Fibroblast of peridontal ligament (primary cell): Measurements from ENCODE around the gene GMCL2.

ENCODE experiments used
- DNase-seq: peaks from one replicate; pipeline ENCODE4 v3.0.0-alpha.2; 2010; ENCODE audit errors: extremely low read depth

The GMCL2 gene

GRCh38 chr5:178143246-178143645 lies 43.9 kb downstream of the GMCL2 start:
- DNase-seq, result no peak

DNA sequence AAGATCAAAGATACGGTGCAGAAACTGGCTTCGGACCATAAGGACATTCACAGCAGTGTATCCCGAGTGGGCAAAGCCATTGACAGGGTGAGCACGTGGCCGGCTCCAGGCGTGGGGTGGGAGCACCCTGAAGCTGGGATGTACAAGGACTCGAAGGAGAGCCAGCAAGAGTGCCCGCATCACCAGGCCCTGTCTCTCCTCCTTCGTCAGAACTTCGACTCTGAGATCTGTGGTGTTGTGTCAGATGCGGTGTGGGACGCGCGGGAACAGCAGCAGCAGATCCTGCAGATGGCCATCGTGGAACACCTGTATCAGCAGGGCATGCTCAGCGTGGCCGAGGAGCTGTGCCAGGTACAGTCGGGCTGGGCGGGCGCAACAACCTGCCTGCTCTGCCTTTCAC lies 44.5 kb downstream of the GMCL2 start:
- no peak for DNase-seq

DNA sequence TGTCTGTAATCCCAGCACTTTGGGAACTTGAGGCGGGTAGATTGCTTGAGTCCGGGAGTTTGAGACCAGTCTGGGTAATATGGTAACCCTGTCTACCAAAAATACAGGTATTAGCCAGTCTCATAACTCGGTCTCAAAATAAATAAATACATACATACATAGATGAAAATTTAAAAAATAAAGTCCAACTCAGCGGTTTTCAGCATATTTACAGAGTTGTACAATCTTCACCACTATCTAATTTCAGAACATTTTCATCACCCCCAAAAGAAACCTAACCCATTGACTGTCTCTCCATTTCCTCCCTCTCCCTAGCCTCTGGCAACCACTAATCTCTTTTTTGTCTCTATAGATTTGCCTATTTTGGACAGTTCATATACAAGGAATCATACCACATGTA lies 45.6 kb downstream of the GMCL2 start:
- no peak for DNase-seq

DNA sequence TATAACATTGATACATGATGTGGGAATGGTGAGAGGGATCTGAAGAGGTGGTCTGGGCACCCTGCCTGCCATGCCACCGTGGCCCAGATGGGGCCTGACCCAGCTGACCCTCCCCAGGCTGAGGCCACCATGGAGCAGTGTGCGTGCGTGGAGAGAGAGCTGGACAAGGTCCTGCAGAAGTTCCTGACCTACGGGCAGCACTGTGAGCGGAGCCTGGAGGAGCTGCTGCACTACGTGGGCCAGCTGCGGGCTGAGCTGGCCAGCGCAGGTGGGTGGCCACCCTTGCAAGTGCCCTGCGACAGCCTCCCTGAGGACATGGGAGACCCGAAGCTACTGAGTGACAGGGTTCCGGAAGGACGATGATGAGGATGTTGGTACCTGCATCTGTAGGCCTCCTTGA lies 49.2 kb downstream of the GMCL2 start:
- no peak for DNase-seq

- no peak for DNase-seq
Measured at GRCh38 chr5:178136990-178137389, 50.2 kb downstream of the GMCL2 start.
